Effector CD8-positive, alpha-beta T cell (primary cell): ENCODE data around the gene INO80B.
"Not testable (repeated sequence)": the region's sequence is repeated elsewhere in the genome, so short reads cannot be mapped to it uniquely, and the experiment has no call there.

ENCODE experiments used
- DNase-seq: peaks from one replicate; lab custom pipeline; 2025; lab: John Stamatoyannopoulos, UW
- total RNA-seq, 4 experiments: gene quantifications; one replicate each; lab custom pipeline; 2026; lab: John Stamatoyannopoulos, UW

Gene INO80B
- total RNA-seq, result 0.10 to 2.2 (median 1.5) reads per million in 4 experiments

DNA sequence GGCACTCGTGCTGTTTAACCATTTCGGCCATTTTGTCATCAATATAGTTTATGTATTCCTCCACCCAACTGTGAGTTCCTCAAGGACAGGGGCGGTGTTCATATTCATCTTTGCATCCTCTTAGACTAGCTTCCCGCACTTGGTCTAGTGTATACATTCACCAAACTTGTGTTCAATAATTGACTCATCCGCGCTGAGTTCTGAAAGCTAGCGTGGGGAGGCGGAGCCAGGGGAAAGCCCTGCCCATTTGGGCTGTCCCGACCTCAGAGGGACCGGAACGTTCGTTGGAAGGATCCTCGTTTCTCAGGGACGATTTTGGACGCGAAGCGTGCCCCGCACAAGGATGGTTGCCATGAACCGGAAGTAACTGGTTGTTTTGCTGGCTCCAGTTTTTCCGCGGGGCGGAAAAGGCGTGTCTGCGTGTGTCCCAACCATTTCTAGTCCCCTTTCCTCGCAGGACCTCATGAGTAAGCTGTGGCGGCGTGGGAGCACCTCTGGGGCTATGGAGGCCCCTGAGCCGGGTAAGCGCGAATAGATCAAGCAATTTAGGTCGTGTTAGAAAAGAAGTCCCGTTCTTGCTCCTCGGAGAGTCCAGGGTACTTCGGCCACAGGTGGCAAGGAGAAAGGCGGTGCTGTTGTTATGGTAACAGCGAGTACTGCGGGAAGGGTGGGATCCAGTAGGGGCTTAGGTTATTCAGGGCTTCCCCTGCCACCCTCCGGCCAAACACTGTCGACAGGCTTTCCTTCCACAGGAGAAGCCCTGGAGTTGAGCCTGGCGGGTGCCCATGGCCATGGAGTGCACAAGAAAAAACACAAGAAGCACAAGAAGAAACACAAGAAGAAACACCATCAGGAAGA is at the start of gene INO80B:
INO80B (plus strand) TSS at position 434 of the 858 bp plus-strand sequence; CDS start at position 464, 30 bp downstream.
- DNase-seq, result peak; percentile 94

DNA sequence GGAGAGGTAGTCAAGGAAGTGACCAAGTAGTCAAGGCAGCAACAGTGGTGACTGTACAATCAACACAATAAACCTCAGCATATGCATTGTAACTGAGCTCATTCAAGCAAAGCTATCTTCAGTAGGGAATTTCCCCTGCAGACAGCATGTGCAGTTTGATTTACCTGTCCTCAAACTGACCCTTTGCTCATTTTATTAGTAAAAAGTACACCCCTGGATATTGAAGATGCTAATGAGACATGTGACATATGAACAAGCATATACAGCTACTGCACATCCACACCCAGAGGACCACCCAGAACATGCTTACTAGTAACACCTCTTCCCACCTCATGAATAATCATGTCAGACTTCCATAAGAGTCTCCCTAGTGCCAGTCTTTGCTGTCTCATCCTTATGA is 48.9 kb upstream of the INO80B start:
- DNase-seq, result no peak

GRCh38 chr2:74407682-74408081 is 47.2 kb upstream of the INO80B start:
- no peak for DNase-seq

GRCh38 chr2:74413001-74413698 is 41.7 kb upstream of the INO80B start:
- DNase-seq, result no peak

DNA sequence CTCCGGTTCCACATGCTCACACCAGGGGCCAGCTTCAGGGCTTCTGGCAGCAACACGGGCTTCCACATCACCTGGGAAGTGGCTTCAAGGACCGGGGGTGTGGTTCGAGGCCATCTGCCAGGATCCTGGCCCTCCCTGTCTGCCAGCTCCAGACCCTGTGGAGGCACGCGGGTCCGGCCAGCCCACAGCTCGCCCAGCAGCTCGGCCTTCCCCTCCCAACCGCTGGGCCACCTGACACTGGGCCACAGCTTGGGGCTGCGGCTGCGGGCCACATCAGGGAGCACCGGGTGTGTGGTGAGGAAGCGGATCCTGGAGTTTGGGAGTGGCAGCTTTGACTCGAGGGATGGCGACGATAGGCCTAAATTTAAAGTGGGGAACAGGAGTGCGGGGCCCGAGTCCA is 40.4 kb upstream of the INO80B start:
- no peak for DNase-seq

DNA sequence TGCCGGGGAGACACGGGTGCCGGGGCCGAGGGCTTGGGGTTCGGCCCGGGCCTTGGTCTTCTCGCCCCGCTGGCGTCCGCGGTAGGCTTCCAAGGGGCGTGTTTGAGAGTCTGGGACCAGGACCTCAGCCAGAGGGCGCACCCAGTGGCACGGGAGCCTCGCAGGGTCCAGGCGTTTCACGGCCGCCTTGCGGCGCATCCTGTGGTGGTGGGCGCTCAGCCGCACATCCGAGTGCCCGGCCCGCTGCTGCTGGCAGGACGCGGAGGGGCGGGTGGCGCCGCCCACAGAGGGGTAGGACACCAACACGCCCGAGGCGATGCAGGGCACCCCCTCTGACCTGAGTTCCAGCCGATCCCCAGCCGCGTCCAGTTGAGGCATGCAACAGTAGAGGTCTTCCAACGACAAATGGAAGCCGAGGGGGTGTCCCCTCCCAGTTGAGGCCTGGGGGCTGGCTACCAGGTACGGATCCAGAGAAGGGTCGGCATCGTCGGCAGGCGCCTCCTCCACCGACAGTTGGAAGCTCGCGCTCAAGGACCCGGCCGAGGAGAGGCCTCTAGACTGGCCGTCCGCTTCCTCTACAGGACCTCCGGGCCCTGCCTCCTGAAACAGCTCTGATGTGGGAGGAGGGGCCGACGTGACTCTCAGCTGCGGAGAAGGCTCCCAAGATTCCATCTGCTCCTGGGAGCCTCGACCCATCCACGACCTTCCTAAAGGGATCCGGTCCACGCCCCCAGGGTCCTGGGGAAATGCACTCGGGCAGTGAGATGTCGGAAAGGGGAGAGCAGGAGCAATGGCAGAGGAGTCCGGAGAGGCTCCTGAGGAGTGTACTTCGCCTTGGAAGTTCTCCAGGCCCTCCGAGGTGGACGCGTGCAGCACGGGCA is 39.8 kb upstream of the INO80B start:
- DNase-seq, result peak; percentile 14

GRCh38 chr2:74415762-74416395 is 39.0 kb upstream of the INO80B start:
- no peak for DNase-seq

- no peak for DNase-seq
These were observed 38.1 kb upstream of the INO80B start for GRCh38 chr2:74416778-74417177.

GRCh38 chr2:74417197-74417596 is 37.7 kb upstream of the INO80B start:
- no peak for DNase-seq

DNA sequence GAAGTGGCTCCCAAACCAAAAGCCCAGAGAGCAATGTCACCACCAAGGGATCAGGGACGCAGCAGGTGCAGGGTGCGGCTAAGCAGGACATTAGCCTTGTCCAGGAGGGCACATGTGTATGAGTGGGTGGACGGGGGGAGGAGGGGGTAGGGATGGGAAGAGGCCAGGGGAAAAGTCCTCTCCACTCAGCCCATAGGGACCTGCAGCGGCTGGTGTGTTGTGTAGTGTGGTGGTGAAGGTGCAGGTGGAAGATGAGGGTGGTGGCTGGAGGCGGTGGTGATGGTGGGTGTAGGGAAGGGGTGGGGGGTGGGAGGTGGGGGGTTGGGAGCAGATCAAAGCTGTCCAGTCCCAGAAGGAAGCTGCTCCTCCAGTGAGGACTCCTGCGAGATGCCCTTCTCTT is 37.1 kb upstream of the INO80B start:
- DNase-seq, result no peak

GRCh38 chr2:74418312-74418711 is 36.6 kb upstream of the INO80B start:
- no peak for DNase-seq

- no peak for DNase-seq
These were observed 35.5 kb upstream of the INO80B start for GRCh38 chr2:74419345-74419744.

DNA sequence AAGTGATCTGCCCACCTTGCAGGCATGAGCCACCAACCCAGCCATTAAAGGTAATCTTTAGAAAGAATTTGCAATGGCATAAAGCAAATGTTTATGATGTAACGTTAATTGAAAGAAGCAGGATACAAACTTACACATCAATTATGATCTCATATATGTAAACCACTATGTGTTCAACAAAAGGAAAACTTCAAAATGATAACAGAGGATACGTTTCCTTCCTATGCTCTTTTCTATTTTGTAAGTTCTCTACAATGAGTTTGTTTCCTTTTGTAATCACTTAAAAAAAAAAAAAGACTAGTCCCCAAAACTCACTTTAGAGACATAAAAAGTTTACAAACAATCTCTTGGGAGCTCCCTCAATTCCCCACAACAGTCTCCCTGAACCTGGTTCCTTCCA is 34.9 kb upstream of the INO80B start:
- DNase-seq, result no peak

- not testable (repeated sequence) for DNase-seq
These were observed 34.3 kb upstream of the INO80B start for GRCh38 chr2:74420443-74421103.

GRCh38 chr2:74421221-74421870 is 33.5 kb upstream of the INO80B start, which contains the start of the genes C2orf81 and WDR54:
Gene C2orf81 (minus strand): TSS chr2:74421619. CDS start chr2:74421560, 59 bp downstream.
Gene WDR54 (plus strand): TSS chr2:74421730. CDS start chr2:74422154, 424 bp downstream.
- DNase-seq, result peak; percentile 76

- no peak for DNase-seq
These were observed 31.4 kb upstream of the INO80B start for GRCh38 chr2:74423231-74424095.

GRCh38 chr2:74424139-74424992 is 30.5 kb upstream of the INO80B start:
- no peak for DNase-seq

GRCh38 chr2:74424995-74425406 is 29.9 kb upstream of the INO80B start:
- DNase-seq, result no peak
